Measurements from ENCODE around the gene RBMS3.

The RBMS3 gene

GRCh38 chr3:29279286-29279685 lies 1.6 kb upstream of the RBMS3 start:
- Histone ChIP-seq H3K36me3 (ENCODE audit: insufficient read depth, low read length) (no peaks in the 10 kb centered on the region), H3K9me3 (replicated peaks; ENCODE audit: low read length) (no peaks in the 10 kb centered on the region), H3K4me3 (ENCODE audit: low read length) (peak overlapping the region; percentile 86), H3K4me1 (ENCODE audit: control insufficient read depth, insufficient read depth, low read length) (peaks cover 12% of the 10 kb centered on the region), H3K9ac (ENCODE audit: low read depth, low read length) (peak overlapping the region; percentile 88), H3K27me3 (ENCODE audit: control insufficient read depth, insufficient read depth, low read length) (no peaks in the 10 kb centered on the region), H3K4me2 (ENCODE audit: low read length) (peak overlapping the region; percentile 83)

- H3K9me3 ChIP-seq (replicated peaks; ENCODE audit: low read length), result no peaks in the 10 kb centered on the region
- peak overlapping the region; percentile 88 for H3K9ac ChIP-seq (ENCODE audit: low read depth, low read length)
These were observed 1.1 kb upstream of the RBMS3 start for GRCh38 chr3:29279806-29280205.

DNA sequence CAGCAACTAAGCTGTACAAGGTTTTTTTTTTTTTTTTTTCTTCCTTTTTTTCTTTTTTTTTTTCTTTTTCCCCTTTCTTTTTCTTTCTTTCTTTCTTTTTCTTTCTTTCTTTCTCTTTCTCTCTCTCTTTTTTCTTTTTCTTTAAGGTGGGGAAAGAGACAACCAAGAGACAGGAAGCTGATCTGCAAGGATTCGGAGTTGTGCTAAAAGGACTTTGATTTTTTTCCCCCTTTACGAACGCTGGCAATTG lies 148 bp downstream of the RBMS3 start:
- Histone ChIP-seq H3K9me3 (replicated peaks; ENCODE audit: low read length) (no peaks in the 10 kb centered on the region), H3K9ac (ENCODE audit: low read depth, low read length) (peak overlapping the region; percentile 88), H3K4me3 (ENCODE audit: low read length) (peak overlapping the region; percentile 86), H3K4me1 (ENCODE audit: control insufficient read depth, insufficient read depth, low read length) (peaks cover 16% of the 10 kb centered on the region), H3K4me2 (ENCODE audit: low read length) (peak overlapping the region; percentile 83), H3K27me3 (ENCODE audit: control insufficient read depth, insufficient read depth, low read length) (no peaks in the 10 kb centered on the region), H3K36me3 (ENCODE audit: insufficient read depth, low read length) (no peaks in the 10 kb centered on the region)

More at GRCh38 chr3:29279806-29280205, 1.1 kb upstream of the RBMS3 start:
- Histone ChIP-seq H3K4me3 (ENCODE audit: low read length) (peak overlapping the region; percentile 86), H3K4me1 (ENCODE audit: control insufficient read depth, insufficient read depth, low read length) (peaks cover 12% of the 10 kb centered on the region), H3K36me3 (ENCODE audit: insufficient read depth, low read length) (no peaks in the 10 kb centered on the region), H3K27me3 (ENCODE audit: control insufficient read depth, insufficient read depth, low read length) (no peaks in the 10 kb centered on the region), H3K4me2 (ENCODE audit: low read length) (peak overlapping the region; percentile 83)

DNA sequence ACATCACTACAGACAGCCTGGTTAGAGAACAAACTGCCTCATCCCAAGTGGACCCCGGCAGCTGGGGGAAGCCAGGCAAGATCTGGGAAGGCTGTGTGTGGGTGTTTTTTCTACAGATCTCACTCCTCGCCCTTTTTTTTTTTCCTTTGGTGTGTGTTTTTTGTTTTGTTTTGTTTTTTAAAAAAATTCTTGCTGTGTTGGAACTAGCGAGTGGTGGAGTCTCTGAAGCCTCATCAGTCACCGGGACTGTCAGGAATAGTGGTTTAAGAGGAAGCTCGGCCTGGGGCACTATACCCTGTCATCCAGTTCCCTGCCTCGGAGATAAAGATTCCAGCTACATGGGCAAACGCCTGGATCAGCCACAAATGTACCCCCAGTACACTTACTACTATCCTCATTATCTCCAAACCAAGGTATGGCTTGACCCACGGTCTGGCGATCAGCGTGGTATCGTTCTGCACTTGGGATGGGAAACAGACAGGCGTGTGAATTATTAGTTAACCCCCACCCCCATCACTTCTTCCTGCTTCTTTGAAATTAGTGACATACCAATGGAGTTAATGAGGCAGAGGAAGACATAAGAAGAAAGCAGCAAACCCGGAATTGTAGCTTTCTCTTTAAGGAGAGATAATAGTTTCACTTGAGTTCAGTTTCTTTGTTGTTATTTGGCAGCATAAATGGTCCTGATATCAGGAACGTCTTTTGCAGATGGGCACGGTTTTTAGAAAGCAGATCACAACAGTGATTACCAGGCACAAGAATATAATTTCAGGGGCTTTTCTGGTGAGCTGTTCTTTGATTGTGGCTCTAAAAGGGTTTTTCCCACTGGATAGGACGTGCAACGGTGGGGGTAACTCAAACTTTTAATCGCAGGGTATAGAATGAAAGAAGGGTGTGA lies 722 bp downstream of the RBMS3 start:
- Histone ChIP-seq H3K9me3 (replicated peaks; ENCODE audit: low read length) (no peaks in the 10 kb centered on the region), H3K4me1 (ENCODE audit: control insufficient read depth, insufficient read depth, low read length) (peaks cover 16% of the 10 kb centered on the region), H3K9ac (ENCODE audit: low read depth, low read length) (peak overlapping the region; percentile 88), H3K4me2 (ENCODE audit: low read length) (peak overlapping the region; percentile 83), H3K4me3 (ENCODE audit: low read length) (peak overlapping the region; percentile 86), H3K36me3 (ENCODE audit: insufficient read depth, low read length) (no peaks in the 10 kb centered on the region), H3K27me3 (ENCODE audit: control insufficient read depth, insufficient read depth, low read length) (no peaks in the 10 kb centered on the region)

DNA sequence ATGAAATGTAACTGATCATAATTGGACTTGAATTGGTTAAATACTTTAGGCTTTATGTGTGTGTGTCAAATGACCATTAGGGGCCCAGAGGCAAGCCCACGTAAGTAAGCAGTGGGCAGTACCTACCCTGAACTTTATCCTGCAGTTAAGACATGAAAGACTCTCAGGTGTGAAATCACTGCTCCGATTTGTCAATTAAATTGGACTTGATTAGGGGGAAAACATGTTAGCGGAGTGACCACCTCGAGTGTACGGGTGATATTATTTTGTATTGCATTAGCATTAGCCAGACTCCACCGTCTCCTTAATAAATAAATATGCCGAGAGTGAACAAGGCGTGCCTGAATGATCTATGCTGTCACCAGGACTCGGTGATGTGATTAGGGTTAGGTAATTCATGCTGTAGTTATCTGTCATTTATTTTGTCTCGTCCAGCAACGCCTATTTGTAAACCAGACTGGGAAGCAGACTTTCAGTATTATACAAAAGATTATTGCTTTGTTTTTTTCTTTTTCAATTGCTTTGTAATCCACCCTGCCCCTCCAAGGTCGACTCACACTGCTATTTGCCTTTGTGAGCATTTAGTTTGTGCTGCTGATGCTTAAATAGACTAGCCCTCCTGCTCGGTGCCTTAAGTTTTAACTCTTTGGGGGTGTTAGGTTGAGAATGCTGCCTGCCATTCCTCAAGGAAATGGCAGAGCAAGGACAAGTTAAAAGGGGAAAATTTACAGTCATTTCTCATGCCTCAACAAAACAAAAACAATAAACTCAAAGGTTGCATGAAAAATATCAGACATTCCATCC lies 1.8 kb downstream of the RBMS3 start:
- Histone ChIP-seq H3K36me3 (ENCODE audit: insufficient read depth, low read length) (no peaks in the 10 kb centered on the region), H3K4me1 (ENCODE audit: control insufficient read depth, insufficient read depth, low read length) (peaks cover 25% of the 10 kb centered on the region), H3K4me3 (ENCODE audit: low read length) (peak overlapping the region; percentile 86), H3K9ac (ENCODE audit: low read depth, low read length) (peak overlapping the region; percentile 88), H3K4me2 (ENCODE audit: low read length) (peak overlapping the region; percentile 83), H3K9me3 (replicated peaks; ENCODE audit: low read length) (no peaks in the 10 kb centered on the region), H3K27me3 (ENCODE audit: control insufficient read depth, insufficient read depth, low read length) (no peaks in the 10 kb centered on the region)

- Histone ChIP-seq H3K9ac (ENCODE audit: low read depth, low read length) (peak overlapping the region; percentile 88), H3K4me2 (ENCODE audit: low read length) (peak overlapping the region; percentile 83), H3K4me3 (ENCODE audit: low read length) (peak overlapping the region; percentile 86), H3K4me1 (ENCODE audit: control insufficient read depth, insufficient read depth, low read length) (peaks cover 33% of the 10 kb centered on the region), H3K9me3 (replicated peaks; ENCODE audit: low read length) (no peaks in the 10 kb centered on the region), H3K27me3 (ENCODE audit: control insufficient read depth, insufficient read depth, low read length) (no peaks in the 10 kb centered on the region), H3K36me3 (ENCODE audit: insufficient read depth, low read length) (no peaks in the 10 kb centered on the region)
These were observed 2.6 kb downstream of the RBMS3 start for GRCh38 chr3:29283231-29284119.

DNA sequence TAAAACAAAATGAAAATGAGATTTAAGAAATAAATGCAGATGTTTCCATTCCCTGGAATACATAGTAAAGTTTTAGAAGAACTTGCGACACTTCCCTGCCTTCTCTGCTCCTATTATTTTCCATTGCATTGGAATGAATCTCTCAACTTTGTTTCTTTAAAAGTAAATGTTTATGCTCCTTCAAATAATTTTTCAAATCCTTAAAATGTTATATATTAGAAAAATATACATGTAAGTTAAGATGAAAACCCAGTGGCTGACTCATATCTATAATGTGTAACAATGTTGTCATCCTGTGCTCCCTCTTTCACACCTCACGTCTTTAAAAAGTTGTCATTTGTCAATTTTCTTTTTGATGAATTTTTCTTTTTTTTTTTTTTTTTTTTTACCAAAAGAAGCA lies 3.6 kb downstream of the RBMS3 start:
- no peaks in the 10 kb centered on the region for H3K27me3 ChIP-seq (ENCODE audit: control insufficient read depth, insufficient read depth, low read length)
- H3K9ac ChIP-seq (ENCODE audit: low read depth, low read length), result peak overlapping the region; percentile 88
- peak overlapping the region; percentile 86 for H3K4me3 ChIP-seq (ENCODE audit: low read length)
- no peaks in the 10 kb centered on the region for H3K36me3 ChIP-seq (ENCODE audit: insufficient read depth, low read length)
- H3K4me1 ChIP-seq (ENCODE audit: control insufficient read depth, insufficient read depth, low read length), result peaks cover 27% of the 10 kb centered on the region
- H3K4me2 ChIP-seq (ENCODE audit: low read length), result peak overlapping the region; percentile 83
- H3K9me3 ChIP-seq (replicated peaks; ENCODE audit: low read length), result no peaks in the 10 kb centered on the region

DNA sequence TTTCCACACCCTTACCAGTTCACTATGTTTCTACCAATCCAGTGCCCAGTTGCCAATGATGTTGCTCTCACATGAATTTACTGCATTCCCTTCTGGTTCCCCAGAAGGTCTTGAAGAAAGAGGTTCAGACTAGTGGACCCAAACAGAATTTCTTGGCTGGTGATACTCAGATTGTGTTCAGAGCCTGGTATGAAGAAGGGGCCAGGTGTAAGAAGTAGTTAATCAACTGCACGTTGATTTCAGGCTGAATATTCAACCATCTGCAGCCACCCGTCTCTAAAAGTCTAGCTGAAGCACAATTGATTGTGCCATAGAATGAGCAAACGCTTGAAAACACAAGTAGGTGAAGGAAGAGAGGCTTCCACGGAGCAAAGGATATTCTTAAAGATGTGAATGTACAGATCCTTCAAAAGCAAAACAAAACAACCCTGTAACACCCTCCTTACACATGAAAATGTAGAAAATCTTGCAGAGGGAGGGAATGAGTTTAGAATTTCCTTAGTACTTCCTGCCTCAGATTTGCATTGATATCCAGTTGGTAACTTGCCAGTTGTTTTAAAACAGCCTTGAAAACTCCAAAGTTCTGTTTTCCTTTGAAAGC lies 4.7 kb downstream of the RBMS3 start:
- no peaks in the 10 kb centered on the region for H3K36me3 ChIP-seq (ENCODE audit: insufficient read depth, low read length)
- H3K4me1 ChIP-seq (ENCODE audit: control insufficient read depth, insufficient read depth, low read length), result peaks cover 26% of the 10 kb centered on the region
- H3K4me3 ChIP-seq (ENCODE audit: low read length), result peak overlapping the region; percentile 61
- peak overlapping the region; percentile 73 for H3K9ac ChIP-seq (ENCODE audit: low read depth, low read length)
- no peaks in the 10 kb centered on the region for H3K27me3 ChIP-seq (ENCODE audit: control insufficient read depth, insufficient read depth, low read length)
- no peaks in the 10 kb centered on the region for H3K9me3 ChIP-seq (replicated peaks; ENCODE audit: low read length)
- peak overlapping the region; percentile 83 for H3K4me2 ChIP-seq (ENCODE audit: low read length)

GRCh38 chr3:29286478-29287240 lies 5.8 kb downstream of the RBMS3 start:
- Histone ChIP-seq H3K4me3 (ENCODE audit: low read length) (peak overlapping the region; percentile 61), H3K4me2 (ENCODE audit: low read length) (peak overlapping the region; percentile 83), H3K4me1 (ENCODE audit: control insufficient read depth, insufficient read depth, low read length) (peaks cover 34% of the 10 kb centered on the region), H3K36me3 (ENCODE audit: insufficient read depth, low read length) (no peaks in the 10 kb centered on the region), H3K9me3 (replicated peaks; ENCODE audit: low read length) (no peaks in the 10 kb centered on the region), H3K9ac (ENCODE audit: low read depth, low read length) (peak overlapping the region; percentile 73), H3K27me3 (ENCODE audit: control insufficient read depth, insufficient read depth, low read length) (no peaks in the 10 kb centered on the region)

GRCh38 chr3:29290596-29290995 lies 9.7 kb downstream of the RBMS3 start:
- Histone ChIP-seq H3K27me3 (ENCODE audit: control insufficient read depth, insufficient read depth, low read length) (no peaks in the 10 kb centered on the region), H3K4me2 (ENCODE audit: low read length) (no peak overlapping the region), H3K4me3 (ENCODE audit: low read length) (no peak overlapping the region), H3K9ac (ENCODE audit: low read depth, low read length) (no peak overlapping the region), H3K9me3 (replicated peaks; ENCODE audit: low read length) (no peaks in the 10 kb centered on the region), H3K36me3 (ENCODE audit: insufficient read depth, low read length) (no peaks in the 10 kb centered on the region), H3K4me1 (ENCODE audit: control insufficient read depth, insufficient read depth, low read length) (peaks cover 31% of the 10 kb centered on the region)
